K562 (cell line): Measurements from ENCODE around the gene PPP1R9A. TPM values are rescaled to one million over a fixed set of nuclear protein-coding genes. Genes with fewer than 3 reads are reported as not detected.

Experiments
- ATAC-seq: fragments of 200-7000 bp; cut with Tn5 transposase; 3 replicates; pipeline ENCODE4 v1.9.1; 2020; ENCODE audit warnings: moderate library complexity
- BruUV-seq: library from RNA; stranded (reverse); fragments of 400-500 nt; replicated peaks from 2 replicates; lab custom pipeline; 2021; lab: Mats Ljungman, UMichigan
- CTCF ChIA-PET: fragments of 300-600 bp; formaldehyde crosslinking; extraction: SDS; loops from one replicate; lab custom pipeline; 2021; ENCODE audit warnings: low intra/inter-chr PET ratio; lab: Yijun Ruan, JAX
- POLR2A ChIA-PET: fragments of 300-600, 350-650 bp; sonication (Branson Sonifier 250); formaldehyde crosslinking; extraction: SDS; loops from one replicate; lab custom pipeline; 2021; ENCODE audit warnings: antibody characterized with exemption, inconsistent platforms; lab: Yijun Ruan, JAX
- DNase-seq, 4 experiments: peaks; one replicate each; pipeline versions ENCODE4 v3.0.0 to v3.0.0-alpha.2; 2011 to 2018; ENCODE audit warnings: low spot score in 3 of 4, mixed read lengths in 3 of 4; ENCODE audit errors: extremely low read depth in 1 of 4
- FAIRE-seq: peaks from 2 replicates; lab custom pipeline; 2011; peaks lifted over from hg19 to GRCh38; lab: Jason Lieb, UNC
- H2AFZ ChIP-seq: 2 replicates; pipeline ENCODE4 v1.6.0; 2011; ENCODE audit warnings: low read depth, low read length, control low read depth, inconsistent platforms
- H3K27ac ChIP-seq: fragments of 200-600 bp; 3 replicates; pipeline ENCODE4 v1.8.0; 2011; ENCODE audit warnings: low read depth, mild to moderate bottlenecking, control low read depth, inconsistent platforms, low read length, moderate library complexity, mixed read lengths; ENCODE audit errors: extremely low read depth
- H3K27me3 ChIP-seq, 2 experiments: fragments of 300-600 bp in 1 of 2; 2 replicates in 1 of 2; 3 replicates in 1 of 2; pipeline versions ENCODE4 v1.6.0 to v1.8.0; 2011; ENCODE audit warnings: inconsistent platforms in 2 of 2, low read length in 2 of 2, mild to moderate bottlenecking in 1 of 2, mixed read lengths in 1 of 2, moderate library complexity in 1 of 2; ENCODE audit not compliant: control insufficient read depth in 2 of 2, insufficient read depth in 2 of 2
- H3K36me3 ChIP-seq: fragments of 300-600 bp; 3 replicates; pipeline ENCODE4 v1.8.0; 2011; ENCODE audit warnings: mild to moderate bottlenecking, low read length, inconsistent platforms; ENCODE audit not compliant: control insufficient read depth, insufficient read depth
- H3K4me1 ChIP-seq, 2 experiments: fragments of 200-600 bp in 1 of 2; replicated peaks in 1 of 2; 2 replicates in 1 of 2; 3 replicates in 1 of 2; pipeline versions ENCODE4 v1.5.1 to v1.8.0; 2011; ENCODE audit warnings: inconsistent platforms in 2 of 2, low read length in 2 of 2, mild to moderate bottlenecking in 1 of 2, mixed read lengths in 1 of 2, moderate library complexity in 1 of 2; ENCODE audit not compliant: control insufficient read depth in 2 of 2, insufficient read depth in 2 of 2
- H3K4me2 ChIP-seq: 2 replicates; pipeline ENCODE4 v1.6.1; 2011; ENCODE audit warnings: low read length, control low read depth, inconsistent platforms, mixed read lengths; ENCODE audit not compliant: insufficient read depth
- H3K4me3 ChIP-seq: fragments of 200-600 bp; sonication (generic), shearing (Covaris generic); 2 replicates; pipeline ENCODE4 v1.5.1; 2016; ENCODE audit warnings: control low read depth, inconsistent platforms
- H3K79me2 ChIP-seq: fragments of 200-600 bp; 3 replicates; pipeline ENCODE4 v1.8.0; 2011; ENCODE audit warnings: low read length, inconsistent platforms; ENCODE audit not compliant: control insufficient read depth, insufficient read depth
- H3K9ac ChIP-seq, 2 experiments: 2 replicates each; pipeline versions ENCODE4 v1.6.0 to v1.6.1; 2011; ENCODE audit warnings: low read depth in 2 of 2, low read length in 2 of 2, control low read depth in 1 of 2, inconsistent platforms in 1 of 2, mild to moderate bottlenecking in 1 of 2, mixed read lengths in 1 of 2; ENCODE audit not compliant: insufficient read depth in 1 of 2
- H3K9me1 ChIP-seq: one replicate; pipeline ENCODE4 v1.6.0; 2011; ENCODE audit warnings: inconsistent platforms, mild to moderate bottlenecking, low read length, moderate library complexity; ENCODE audit not compliant: control insufficient read depth, insufficient read depth
- H3K9me3 ChIP-seq: replicated peaks from 2 replicates; pipeline ENCODE4 v1.5.1; 2011; ENCODE audit warnings: low read depth, low read length, inconsistent platforms; ENCODE audit not compliant: control insufficient read depth, insufficient read depth
- H4K20me1 ChIP-seq: replicated peaks from 2 replicates; pipeline ENCODE4 v1.6.1; 2011; ENCODE audit warnings: low read length, inconsistent platforms, mixed read lengths; ENCODE audit not compliant: control insufficient read depth, insufficient read depth
- BRF2 ChIP-seq: IDR thresholded peaks from 3 replicates; pipeline ENCODE4 v1.6.1; 2011; ENCODE audit warnings: borderline replicate concordance, mild to moderate bottlenecking; ENCODE audit not compliant: insufficient read length, insufficient read depth
- EGR1 ChIP-seq: fragments of 450-650 bp; conservative IDR thresholded peaks from 2 replicates; pipeline ENCODE4 v1.6.1; 2017; ENCODE audit warnings: mild to moderate bottlenecking
- ELK1 ChIP-seq: sonication (generic); formaldehyde crosslinking; IDR thresholded peaks from 2 replicates; pipeline ENCODE4 v1.8.1; 2022; ENCODE audit warnings: missing genetic modification reagents
- HDAC8 ChIP-seq: fragments of 450-650 bp; IDR thresholded peaks from 2 replicates; pipeline ENCODE4 v1.6.1; 2016; ENCODE audit warnings: mild to moderate bottlenecking, missing genetic modification characterization, moderate library complexity, missing compliant biosample characterization
- KDM1A ChIP-seq, 2 experiments: fragments of 450-650 bp; IDR thresholded peaks; 2 replicates each; pipeline ENCODE4 v1.6.1; 2016; ENCODE audit warnings: mild to moderate bottlenecking in 2 of 2
- KLF1 ChIP-seq: fragments of 450-650 bp; IDR thresholded peaks from 2 replicates; pipeline ENCODE4 v1.6.1; 2016; ENCODE audit warnings: missing genetic modification characterization, missing compliant biosample characterization
- PHF8 ChIP-seq: fragments of 200-600 bp; sonication (generic); IDR thresholded peaks from 2 replicates; pipeline ENCODE4 v1.6.1; 2012; ENCODE audit warnings: mixed run types, mild to moderate bottlenecking, inconsistent platforms, low read length, moderate library complexity, borderline replicate concordance
- POLR2AphosphoS2 ChIP-seq: IDR thresholded peaks from 2 replicates; pipeline ENCODE4 v1.6.1; 2012; ENCODE audit warnings: low read length, improper control_type of control experiment
- PTRF ChIP-seq: fragments of 450-650 bp; IDR thresholded peaks from 2 replicates; pipeline ENCODE4 v1.6.1; 2016; ENCODE audit warnings: mild to moderate bottlenecking, missing genetic modification characterization, missing compliant biosample characterization
- ZBTB43 ChIP-seq: sonication (generic); formaldehyde crosslinking; IDR thresholded peaks from 2 replicates; pipeline ENCODE4 v1.8.0; 2023; ENCODE audit warnings: mild to moderate bottlenecking, missing genetic modification reagents
- ZNF764 ChIP-seq: fragments of 250-450 bp; sonication (Bioruptor Pico); IDR thresholded peaks from 2 replicates; pipeline ENCODE4 v1.4.0; 2020; ENCODE audit warnings: low read depth, mild to moderate bottlenecking, moderate library complexity
- in situ Hi-C: fragments of 300-500 bp; cut with MboI; formaldehyde crosslinking; loops from 4 replicates; pipeline ENCODE4 v1.15.0; 2018; ENCODE audit warnings: inconsistent platforms, mixed read lengths
- intact Hi-C: fragments of 100-400 bp; cut with micrococcal nuclease; formaldehyde crosslinking; loops from 2 replicates; pipeline ENCODE4 v1.14.2; 2022
- polyA plus RNA-seq, 8 experiments: library from polyadenylated mRNA; depleted of rRNA in 4 of 8; stranded (reverse) in 5 of 8; unstranded in 3 of 8; fragments of >200 nt; fragmentation: Nextera tagmentation in 2 of 8; fragmentation: Illumina TruSeq in 1 of 8; extraction: Ambion mirVana in 2 of 8; extraction: Trizol in 1 of 8; gene quantifications; 2 replicates each; pipeline versions ENCODE4 v1.2.1 to v1.2.3, GENCODE V29; 2011 to 2014; ENCODE audit warnings: inconsistent platforms in 1 of 8, missing spikeins in 1 of 8
- total RNA-seq, 7 experiments: library from RNA; depleted of rRNA in 6 of 7; stranded (reverse); fragments of >200 nt in 6 of 7; fragmentation: Illumina TruSeq in 2 of 7; extraction: Trizol in 2 of 7; gene quantifications; 2 replicates each; pipeline versions ENCODE4 v1.2.1 to v1.2.3, GENCODE V29; 2011 to 2021; ENCODE audit warnings: low replicate concordance in 1 of 7

PPP1R9A gene
- total and polyA plus RNA-seq, 9 of the 15 experiments (the other 6 are each of a cell fraction or from before 2014, with no cell fraction given), result 0.24 TPM; not detected in 8

- intact Hi-C loops, result no loop called here
- no peak for DNase-seq
- H3K4me3 ChIP-seq, result no peak overlapping the region
- ATAC-seq, result no peak
- POLR2A ChIA-PET, result interaction anchor here (0.6 kb wide), 1 partner anchor 531 kb away, joined by 3 read pairs; no protein-coding TSS in a partner anchor
- in situ Hi-C loops, result no loop called here
- H3K4me1 ChIP-seq, result no peaks in the 10 kb centered on the region
- no peak for FAIRE-seq
- no peak overlapping the region for H3K4me2 ChIP-seq
- no peak overlapping the region for H2AFZ ChIP-seq
- H3K79me2 ChIP-seq, result no peaks in the 10 kb centered on the region
- no peak overlapping the region for H3K9ac ChIP-seq
- no peaks in the 10 kb centered on the region for H3K9me3 ChIP-seq
- H3K9me1 ChIP-seq, result no peaks in the 10 kb centered on the region
- CTCF ChIA-PET, result no interaction called here
- H3K27ac ChIP-seq, result no peak overlapping the region
- no peaks in the 10 kb centered on the region for H3K36me3 ChIP-seq
- TF ChIP-seq PHF8 (no peak), ZBTB43 (CRISPR knock-in tag) (no peak), ELK1 (CRISPR knock-in tag) (no peak), KDM1A (IDR thresholded peaks at IDR 0.05) (no peak), BRF2 (no peak), POLR2AphosphoS2 (no peak), HDAC8 (tag) (no peak), KLF1 (tag) (no peak), EGR1 (no peak), ZNF764 (CRISPR knock-in tag) (no peak), PTRF (tag) (no peak)
- no peaks in the 10 kb centered on the region for H4K20me1 ChIP-seq
- BruUV-seq, result no TSS peak
- no peaks in the 10 kb centered on the region for H3K27me3 ChIP-seq
Measured at GRCh38 chr7:94940241-94940640, 32.8 kb downstream of the PPP1R9A start.
